ENCODE measurements around the gene NQO2.
"Not testable (repeated sequence)": the region's sequence is repeated elsewhere in the genome, so short reads cannot be mapped to it uniquely, and the experiment has no call there.

Gene NQO2

GRCh38 chr6:2969549-2969948 lies 30.1 kb upstream of the NQO2 start:
- in situ Hi-C loops (cut with MboI; ENCODE audit: low sequenced_read_pairs) = no loop called here

- in situ Hi-C loops (cut with MboI; ENCODE audit: low sequenced_read_pairs) = no loop called here
Observed at GRCh38 chr6:2970034-2970685, 29.5 kb upstream of the NQO2 start.

- in situ Hi-C loops (cut with MboI; ENCODE audit: low sequenced_read_pairs) = no loop called here
Observed at GRCh38 chr6:2970753-2971419, 28.8 kb upstream of the NQO2 start.

- in situ Hi-C loops (cut with MboI; ENCODE audit: low sequenced_read_pairs) = no loop called here
Observed at GRCh38 chr6:2971420-2972218, 28.1 kb upstream of the NQO2 start, which contains the start of gene SERPINB6. SERPINB6 (minus strand) TSS chr6:2971567; CDS start chr6:2959332, 12,235 bp downstream.

- in situ Hi-C loops (cut with MboI; ENCODE audit: low sequenced_read_pairs) = not testable (repeated sequence)
Observed at GRCh38 chr6:2972219-2972487, 27.5 kb upstream of the NQO2 start.

GRCh38 chr6:2972685-2973084 lies 27.0 kb upstream of the NQO2 start:
- in situ Hi-C loops (cut with MboI; ENCODE audit: low sequenced_read_pairs) = not testable (repeated sequence)

- in situ Hi-C loops (cut with MboI; ENCODE audit: low sequenced_read_pairs) = not testable (repeated sequence)
Observed at GRCh38 chr6:2973180-2973579, 26.5 kb upstream of the NQO2 start.

GRCh38 chr6:2973676-2974075 lies 26.0 kb upstream of the NQO2 start:
- in situ Hi-C loops (cut with MboI; ENCODE audit: low sequenced_read_pairs) = no loop called here

GRCh38 chr6:2976060-2976459 lies 23.6 kb upstream of the NQO2 start:
- in situ Hi-C loops (cut with MboI; ENCODE audit: low sequenced_read_pairs) = loop anchor here (25.0 kb wide), 1 partner anchor 286 kb away; the partner anchor contains the start of gene PSMG4

GRCh38 chr6:2976571-2977085 lies 23.1 kb upstream of the NQO2 start:
- in situ Hi-C loops (cut with MboI; ENCODE audit: low sequenced_read_pairs) = loop anchor here (25.0 kb wide), 1 partner anchor 286 kb away; the partner anchor contains the start of gene PSMG4

- in situ Hi-C loops (cut with MboI; ENCODE audit: low sequenced_read_pairs) = loop anchor here (25.0 kb wide), 1 partner anchor 285 kb away; the partner anchor contains the start of gene PSMG4
Observed at GRCh38 chr6:2977290-2977689, 22.4 kb upstream of the NQO2 start.

GRCh38 chr6:2977799-2978590 lies 21.7 kb upstream of the NQO2 start:
- in situ Hi-C loops (cut with MboI; ENCODE audit: low sequenced_read_pairs) = loop anchor here (25.0 kb wide), 1 partner anchor 284 kb away; the partner anchor contains the start of gene PSMG4

- in situ Hi-C loops (cut with MboI; ENCODE audit: low sequenced_read_pairs) = loop anchor here (25.0 kb wide), 1 partner anchor 283 kb away; the partner anchor contains the start of gene PSMG4
Observed at GRCh38 chr6:2978923-2979322, 20.8 kb upstream of the NQO2 start.

- in situ Hi-C loops (cut with MboI; ENCODE audit: low sequenced_read_pairs) = loop anchor here (25.0 kb wide), 1 partner anchor 282 kb away; the partner anchor contains the start of gene PSMG4
Observed at GRCh38 chr6:2979819-2980464, 19.8 kb upstream of the NQO2 start.

GRCh38 chr6:2980465-2980855 lies 19.2 kb upstream of the NQO2 start:
- in situ Hi-C loops (cut with MboI; ENCODE audit: low sequenced_read_pairs) = loop anchor here (25.0 kb wide), 1 partner anchor 282 kb away; the partner anchor contains the start of gene PSMG4

- in situ Hi-C loops (cut with MboI; ENCODE audit: low sequenced_read_pairs) = loop anchor here (25.0 kb wide), 1 partner anchor 280 kb away; the partner anchor contains the start of gene PSMG4
Observed at GRCh38 chr6:2982426-2983117, 17.1 kb upstream of the NQO2 start.

- in situ Hi-C loops (cut with MboI; ENCODE audit: low sequenced_read_pairs) = loop anchor here (25.0 kb wide), 1 partner anchor 277 kb away; the partner anchor contains the start of gene PSMG4
Observed at GRCh38 chr6:2984738-2985406, 14.8 kb upstream of the NQO2 start.

GRCh38 chr6:2986722-2987221 lies 12.9 kb upstream of the NQO2 start:
- in situ Hi-C loops (cut with MboI; ENCODE audit: low sequenced_read_pairs) = loop anchor here (25.0 kb wide), 1 partner anchor 276 kb away; the partner anchor contains the start of gene PSMG4

Measured in HL-60/S4 treated with retinoic acid at 250 ng/mL for 4 days and 3 days (cell line).